Caco-2 (cell line): ENCODE data around the gene LZTS2. TPM values are rescaled to one million over a fixed set of nuclear protein-coding genes. Genes with fewer than 3 reads are reported as not detected.
A peak's percentile ranks its signal among the peaks of the same experiment; 100 is the strongest.

Source experiments
- BruUV-seq: library from RNA; stranded (reverse); fragments of 400-500 nt; replicated peaks from 2 replicates; lab custom pipeline; 2021; lab: Mats Ljungman, UMichigan
- CTCF ChIA-PET: fragments of 300-600 bp; sonication (Branson Sonifier 250); formaldehyde crosslinking; loops from one replicate; lab custom pipeline; 2022; ENCODE audit warnings: antibody characterized with exemption; lab: Charles Lee
- POLR2A ChIA-PET: fragments of 300-600 bp; sonication (Branson Sonifier 250); formaldehyde crosslinking; loops from one replicate; lab custom pipeline; 2022; ENCODE audit warnings: antibody characterized with exemption; lab: Charles Lee
- DNase-seq, 2 experiments: peaks; one replicate each; pipeline versions ENCODE4 v3.0.0 to v3.0.0-alpha.2; 2020 to 2022
- H3K27me3 ChIP-seq: replicated peaks from 2 replicates; pipeline ENCODE4 v1.6.0; 2011; ENCODE audit warnings: low read length; ENCODE audit not compliant: control insufficient read depth, insufficient read depth
- H3K36me3 ChIP-seq: 2 replicates; pipeline ENCODE4 v1.5.1; 2011; ENCODE audit warnings: low read length; ENCODE audit not compliant: control insufficient read depth, insufficient read depth
- H3K4me1 ChIP-seq: fragments of 250-450 bp; sonication (Bioruptor Pico); 2 replicates; pipeline ENCODE4 v1.5.1; 2020; ENCODE audit warnings: mild to moderate bottlenecking
- H3K4me3 ChIP-seq: 2 replicates; pipeline ENCODE4 v1.5.1; 2011; ENCODE audit warnings: low read depth, mild to moderate bottlenecking, control low read depth, low read length
- H3K9me3 ChIP-seq: fragments of 250-450 bp; sonication (Bioruptor Pico); 2 replicates; pipeline ENCODE4 v1.5.1; 2020; ENCODE audit warnings: mild to moderate bottlenecking, moderate library complexity
- H3K27ac Mint-ChIP-seq: one replicate; pipeline ENCODE4 v1.8.0; 2022; ENCODE audit warnings: mixed read lengths; ENCODE audit not compliant: unreplicated experiment
- H3K27me3 Mint-ChIP-seq: one replicate; pipeline ENCODE4 v1.8.0; 2022; ENCODE audit warnings: mixed read lengths; ENCODE audit not compliant: insufficient read depth, unreplicated experiment
- H3K36me3 Mint-ChIP-seq: one replicate; pipeline ENCODE4 v1.8.0; 2022; ENCODE audit warnings: mild to moderate bottlenecking, mixed read lengths; ENCODE audit not compliant: insufficient read depth, unreplicated experiment
- H3K4me1 Mint-ChIP-seq: one replicate; pipeline ENCODE4 v1.8.0; 2022; ENCODE audit warnings: low read depth, mixed read lengths; ENCODE audit not compliant: unreplicated experiment
- H3K4me3 Mint-ChIP-seq: one replicate; pipeline ENCODE4 v1.8.0; 2022; ENCODE audit warnings: mild to moderate bottlenecking, moderate library complexity, mixed read lengths; ENCODE audit not compliant: unreplicated experiment
- H3K9me3 Mint-ChIP-seq: one replicate; pipeline ENCODE4 v1.8.0; 2022; ENCODE audit warnings: mixed read lengths; ENCODE audit not compliant: unreplicated experiment
- intact Hi-C: fragments of 100-400 bp; cut with micrococcal nuclease; formaldehyde crosslinking; loops from one replicate; pipeline ENCODE4 v1.10.0; 2022; ENCODE audit not compliant: unreplicated experiment
- total RNA-seq: library from RNA; stranded (reverse); gene quantifications from 2 replicates; pipeline ENCODE4 v1.2.3, GENCODE V29; 2022
- TF ChIP-seq, protein P1 (sequence below), 2 experiments: fragments of 200-600 bp in 1 of 2; IDR thresholded peaks; 1 replicate in 1 of 2; 2 replicates in 1 of 2; pipeline versions ENCODE4 v1.5.1 to v1.8.0; 2011 to 2022; ENCODE audit warnings: antibody characterized with exemption in 1 of 2, control low read depth in 1 of 2, inconsistent platforms in 1 of 2, low read depth in 1 of 2, low read length in 1 of 2, mild to moderate bottlenecking in 1 of 2, moderate library complexity in 1 of 2; ENCODE audit not compliant: insufficient read depth in 1 of 2, severe bottlenecking in 1 of 2, unreplicated experiment in 1 of 2

Gene LZTS2
- total RNA-seq, 1 experiment from 2014 or later: 53.3 TPM

DNA sequence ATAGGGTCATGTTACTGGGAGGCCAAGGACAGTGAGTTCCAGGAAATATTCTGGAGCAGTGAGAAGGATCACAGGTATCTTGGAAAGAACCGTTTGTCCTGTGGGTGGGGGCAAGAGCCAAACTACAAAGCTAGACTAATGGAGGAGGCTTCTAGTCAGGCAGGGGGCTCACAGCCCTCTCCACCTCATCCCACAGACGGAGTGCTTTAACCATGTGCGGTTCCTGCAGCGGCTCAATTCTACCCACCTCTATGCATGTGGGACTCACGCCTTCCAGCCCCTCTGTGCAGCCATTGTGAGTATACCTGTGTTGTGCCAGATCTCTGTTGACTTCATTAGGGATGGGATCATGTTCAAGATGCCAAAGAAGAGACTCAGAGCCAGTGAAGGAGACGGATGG lies 22.2 kb upstream of the LZTS2 start:
- intact Hi-C loops: no loop called here
- no TSS peak for BruUV-seq
- Histone ChIP-seq H3K27me3 (no peaks in the 10 kb centered on the region), H3K9me3 (no peaks in the 10 kb centered on the region), H3K4me3 (no peak overlapping the region), H3K4me1 (peaks cover 14% of the 10 kb centered on the region), H3K36me3 (peaks cover 20% of the 10 kb centered on the region)
- ChIA-PET POLR2A (no interaction called here), CTCF (no interaction called here)
- TF ChIP-seq, protein P1, sequence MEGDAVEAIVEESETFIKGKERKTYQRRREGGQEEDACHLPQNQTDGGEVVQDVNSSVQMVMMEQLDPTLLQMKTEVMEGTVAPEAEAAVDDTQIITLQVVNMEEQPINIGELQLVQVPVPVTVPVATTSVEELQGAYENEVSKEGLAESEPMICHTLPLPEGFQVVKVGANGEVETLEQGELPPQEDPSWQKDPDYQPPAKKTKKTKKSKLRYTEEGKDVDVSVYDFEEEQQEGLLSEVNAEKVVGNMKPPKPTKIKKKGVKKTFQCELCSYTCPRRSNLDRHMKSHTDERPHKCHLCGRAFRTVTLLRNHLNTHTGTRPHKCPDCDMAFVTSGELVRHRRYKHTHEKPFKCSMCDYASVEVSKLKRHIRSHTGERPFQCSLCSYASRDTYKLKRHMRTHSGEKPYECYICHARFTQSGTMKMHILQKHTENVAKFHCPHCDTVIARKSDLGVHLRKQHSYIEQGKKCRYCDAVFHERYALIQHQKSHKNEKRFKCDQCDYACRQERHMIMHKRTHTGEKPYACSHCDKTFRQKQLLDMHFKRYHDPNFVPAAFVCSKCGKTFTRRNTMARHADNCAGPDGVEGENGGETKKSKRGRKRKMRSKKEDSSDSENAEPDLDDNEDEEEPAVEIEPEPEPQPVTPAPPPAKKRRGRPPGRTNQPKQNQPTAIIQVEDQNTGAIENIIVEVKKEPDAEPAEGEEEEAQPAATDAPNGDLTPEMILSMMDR (IDR thresholded peaks at IDR 0.05; ENCODE audit: insufficient read depth in 1 of 2, low read depth in 1 of 2, low read length in 1 of 2, severe bottlenecking in 1 of 2, unreplicated experiment in 1 of 2): no peak
- no peaks in the 10 kb centered on the region for H3K9me3 Mint-ChIP-seq
- DNase-seq: no peak
- no peak overlapping the region for H3K4me3 Mint-ChIP-seq
- H3K27ac Mint-ChIP-seq: no peak overlapping the region
- H3K27me3 Mint-ChIP-seq: no peaks in the 10 kb centered on the region
- H3K36me3 Mint-ChIP-seq: peaks cover 55% of the 10 kb centered on the region
- H3K4me1 Mint-ChIP-seq: peaks cover 23% of the 10 kb centered on the region

DNA sequence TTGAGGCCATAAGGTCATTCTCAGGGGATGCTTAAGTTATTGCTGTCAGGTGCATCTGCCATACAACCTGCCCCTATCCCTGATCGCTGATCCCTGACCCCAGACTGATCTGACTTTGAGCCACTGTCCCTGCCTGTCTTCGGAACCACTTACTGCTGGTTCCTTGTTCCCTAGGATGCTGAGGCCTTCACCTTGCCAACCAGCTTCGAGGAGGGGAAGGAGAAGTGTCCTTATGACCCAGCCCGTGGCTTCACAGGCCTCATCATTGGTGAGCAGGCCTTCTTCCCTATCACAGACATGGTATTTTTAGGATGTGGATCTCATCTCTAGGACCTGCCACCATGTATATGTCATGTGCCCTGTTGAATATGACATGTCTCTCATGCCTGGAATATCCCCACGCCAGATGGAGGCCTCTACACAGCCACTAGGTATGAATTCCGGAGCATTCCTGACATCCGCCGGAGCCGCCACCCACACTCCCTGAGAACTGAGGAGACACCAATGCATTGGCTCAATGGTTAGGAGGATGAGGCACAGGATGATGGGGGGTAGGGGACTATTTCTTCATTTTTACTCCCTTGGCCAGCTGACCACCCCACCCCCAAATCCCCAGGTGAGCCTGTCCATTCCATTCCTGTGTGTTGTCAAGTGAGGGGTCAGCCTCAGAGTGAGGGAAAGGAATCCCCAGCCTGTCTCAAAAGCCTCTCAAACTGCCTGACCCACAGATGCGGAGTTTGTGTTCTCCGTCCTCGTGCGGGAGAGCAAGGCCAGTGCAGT lies 21.3 kb upstream of the LZTS2 start:
- H3K27me3 ChIP-seq: no peaks in the 10 kb centered on the region
- Mint-ChIP-seq H3K9me3 (no peaks in the 10 kb centered on the region), H3K4me1 (peaks cover 15% of the 10 kb centered on the region), H3K4me3 (no peak overlapping the region), H3K27ac (no peak overlapping the region), H3K27me3 (no peaks in the 10 kb centered on the region), H3K36me3 (peaks cover 46% of the 10 kb centered on the region)
- peak in 1 of 2 experiments; percentile 21 for DNase-seq
- BruUV-seq: no TSS peak
- no peaks in the 10 kb centered on the region for H3K9me3 ChIP-seq
- TF ChIP-seq, protein P1 (IDR thresholded peaks at IDR 0.05; ENCODE audit: insufficient read depth in 1 of 2, low read depth in 1 of 2, low read length in 1 of 2, severe bottlenecking in 1 of 2, unreplicated experiment in 1 of 2): no peak
- peaks cover 13% of the 10 kb centered on the region for H3K36me3 ChIP-seq
- H3K4me3 ChIP-seq: no peak overlapping the region
- CTCF ChIA-PET: no interaction called here
- intact Hi-C loops: no loop called here
- POLR2A ChIA-PET: no interaction called here
- H3K4me1 ChIP-seq: peaks cover 7% of the 10 kb centered on the region

DNA sequence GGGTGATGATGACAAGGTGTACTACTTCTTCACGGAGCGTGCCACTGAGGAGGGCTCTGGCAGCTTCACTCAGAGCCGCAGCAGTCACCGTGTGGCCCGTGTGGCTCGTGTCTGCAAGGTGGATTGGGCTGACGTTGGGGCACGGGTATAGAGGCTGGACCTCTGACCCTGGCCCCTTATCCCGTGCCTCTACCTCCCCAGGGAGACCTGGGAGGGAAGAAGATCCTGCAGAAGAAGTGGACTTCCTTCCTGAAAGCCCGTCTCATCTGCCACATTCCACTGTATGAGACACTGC lies 20.8 kb upstream of the LZTS2 start:
- H3K27ac Mint-ChIP-seq: no peak overlapping the region
- TF ChIP-seq, protein P1 (IDR thresholded peaks at IDR 0.05; ENCODE audit: insufficient read depth in 1 of 2, low read depth in 1 of 2, low read length in 1 of 2, severe bottlenecking in 1 of 2, unreplicated experiment in 1 of 2): no peak
- no peaks in the 10 kb centered on the region for H3K27me3 Mint-ChIP-seq
- peaks cover 14% of the 10 kb centered on the region for H3K4me1 Mint-ChIP-seq
- no peak overlapping the region for H3K4me3 ChIP-seq
- H3K36me3 ChIP-seq: peaks cover 13% of the 10 kb centered on the region
- ChIA-PET CTCF (no interaction called here), POLR2A (no interaction called here)
- H3K9me3 ChIP-seq: no peaks in the 10 kb centered on the region
- peaks cover 44% of the 10 kb centered on the region for H3K36me3 Mint-ChIP-seq
- BruUV-seq: no TSS peak
- H3K4me1 ChIP-seq: peaks cover 7% of the 10 kb centered on the region
- peak in 1 of 2 experiments; percentile 8 for DNase-seq
- intact Hi-C loops: no loop called here
- no peak overlapping the region for H3K4me3 Mint-ChIP-seq
- no peaks in the 10 kb centered on the region for H3K27me3 ChIP-seq
- no peaks in the 10 kb centered on the region for H3K9me3 Mint-ChIP-seq
